ENCODE data around the gene TMC2. TPM values are rescaled to one million over a fixed set of nuclear protein-coding genes. Genes with fewer than 3 reads are reported as not detected.

Gene TMC2
- total RNA-seq, 1 donor: not detected

GRCh38 chr20:2596673-2597279, 60.4 kb downstream of the TMC2 start:
- Histone ChIP-seq H3K9me3 (ENCODE audit: low read depth, low read length) (no peaks in the 10 kb centered on the region), H3K4me3 (ENCODE audit: low read length) (no peak overlapping the region), H3K27me3 (ENCODE audit: insufficient read depth, low read length) (no peaks in the 10 kb centered on the region), H3K4me1 (ENCODE audit: insufficient read depth, low read length) (no peaks in the 10 kb centered on the region)

- Histone ChIP-seq H3K4me3 (ENCODE audit: low read length) (no peak overlapping the region), H3K9me3 (ENCODE audit: low read depth, low read length) (no peaks in the 10 kb centered on the region), H3K4me1 (ENCODE audit: insufficient read depth, low read length) (no peaks in the 10 kb centered on the region), H3K27me3 (ENCODE audit: insufficient read depth, low read length) (no peaks in the 10 kb centered on the region)
Observed at GRCh38 chr20:2599288-2600006, 63.1 kb downstream of the TMC2 start.

GRCh38 chr20:2602046-2602735, 65.8 kb downstream of the TMC2 start:
- Histone ChIP-seq H3K27me3 (ENCODE audit: insufficient read depth, low read length) (no peaks in the 10 kb centered on the region), H3K4me3 (ENCODE audit: low read length) (no peak overlapping the region), H3K4me1 (ENCODE audit: insufficient read depth, low read length) (no peaks in the 10 kb centered on the region), H3K9me3 (ENCODE audit: low read depth, low read length) (peaks cover 17% of the 10 kb centered on the region)

- no peaks in the 10 kb centered on the region for H3K4me1 ChIP-seq (ENCODE audit: insufficient read depth, low read length)
- H3K4me3 ChIP-seq (ENCODE audit: low read length): no peak overlapping the region
- peaks cover 20% of the 10 kb centered on the region for H3K9me3 ChIP-seq (ENCODE audit: low read depth, low read length)
- H3K27me3 ChIP-seq (ENCODE audit: insufficient read depth, low read length): no peaks in the 10 kb centered on the region
Observed at GRCh38 chr20:2602746-2603145, 66.4 kb downstream of the TMC2 start.

- H3K9me3 ChIP-seq (ENCODE audit: low read depth, low read length): peaks cover 20% of the 10 kb centered on the region
- no peak overlapping the region for H3K4me3 ChIP-seq (ENCODE audit: low read length)
- H3K4me1 ChIP-seq (ENCODE audit: insufficient read depth, low read length): no peaks in the 10 kb centered on the region
- no peaks in the 10 kb centered on the region for H3K27me3 ChIP-seq (ENCODE audit: insufficient read depth, low read length)
Observed at GRCh38 chr20:2603816-2604505, 67.6 kb downstream of the TMC2 start.

- Histone ChIP-seq H3K4me1 (ENCODE audit: insufficient read depth, low read length) (no peaks in the 10 kb centered on the region), H3K4me3 (ENCODE audit: low read length) (no peak overlapping the region), H3K27me3 (ENCODE audit: insufficient read depth, low read length) (no peaks in the 10 kb centered on the region), H3K9me3 (ENCODE audit: low read depth, low read length) (peaks cover 20% of the 10 kb centered on the region)
Observed at GRCh38 chr20:2604506-2604835, 68.1 kb downstream of the TMC2 start.

- peaks cover 20% of the 10 kb centered on the region for H3K9me3 ChIP-seq (ENCODE audit: low read depth, low read length)
- H3K4me1 ChIP-seq (ENCODE audit: insufficient read depth, low read length): no peaks in the 10 kb centered on the region
- H3K27me3 ChIP-seq (ENCODE audit: insufficient read depth, low read length): peaks cover 3% of the 10 kb centered on the region
- H3K4me3 ChIP-seq (ENCODE audit: low read length): no peak overlapping the region
Observed at GRCh38 chr20:2606507-2607006, 70.2 kb downstream of the TMC2 start.

GRCh38 chr20:2610326-2610725, 74.0 kb downstream of the TMC2 start:
- Histone ChIP-seq H3K4me3 (ENCODE audit: low read length) (no peak overlapping the region), H3K4me1 (ENCODE audit: insufficient read depth, low read length) (no peaks in the 10 kb centered on the region), H3K9me3 (ENCODE audit: low read depth, low read length) (peaks cover 20% of the 10 kb centered on the region), H3K27me3 (ENCODE audit: insufficient read depth, low read length) (peaks cover 10% of the 10 kb centered on the region)

GRCh38 chr20:2610941-2611720, 74.8 kb downstream of the TMC2 start:
- peaks cover 13% of the 10 kb centered on the region for H3K9me3 ChIP-seq (ENCODE audit: low read depth, low read length)
- H3K27me3 ChIP-seq (ENCODE audit: insufficient read depth, low read length): peaks cover 10% of the 10 kb centered on the region
- H3K4me3 ChIP-seq (ENCODE audit: low read length): no peak overlapping the region
- H3K4me1 ChIP-seq (ENCODE audit: insufficient read depth, low read length): no peaks in the 10 kb centered on the region

- peaks cover 4% of the 10 kb centered on the region for H3K9me3 ChIP-seq (ENCODE audit: low read depth, low read length)
- no peak overlapping the region for H3K4me3 ChIP-seq (ENCODE audit: low read length)
- no peaks in the 10 kb centered on the region for H3K4me1 ChIP-seq (ENCODE audit: insufficient read depth, low read length)
Observed at GRCh38 chr20:2612073-2612472, 75.7 kb downstream of the TMC2 start.

GRCh38 chr20:2616634-2617033, 80.3 kb downstream of the TMC2 start:
- peaks cover 10% of the 10 kb centered on the region for H3K27me3 ChIP-seq (ENCODE audit: insufficient read depth, low read length)
- no peak overlapping the region for H3K4me3 ChIP-seq (ENCODE audit: low read length)
- no peaks in the 10 kb centered on the region for H3K4me1 ChIP-seq (ENCODE audit: insufficient read depth, low read length)
- no peaks in the 10 kb centered on the region for H3K9me3 ChIP-seq (ENCODE audit: low read depth, low read length)

More at GRCh38 chr20:2612073-2612472, 75.7 kb downstream of the TMC2 start:
- H3K27me3 ChIP-seq (ENCODE audit: insufficient read depth, low read length): peaks cover 10% of the 10 kb centered on the region

- H3K4me1 ChIP-seq (ENCODE audit: insufficient read depth, low read length): no peaks in the 10 kb centered on the region
- H3K9me3 ChIP-seq (ENCODE audit: low read depth, low read length): no peaks in the 10 kb centered on the region
- H3K27me3 ChIP-seq (ENCODE audit: insufficient read depth, low read length): peaks cover 8% of the 10 kb centered on the region
- H3K4me3 ChIP-seq (ENCODE audit: low read length): no peak overlapping the region
Observed at GRCh38 chr20:2617099-2617714, 80.8 kb downstream of the TMC2 start.

- no peak overlapping the region for H3K4me3 ChIP-seq (ENCODE audit: low read length)
- peaks cover 5% of the 10 kb centered on the region for H3K27me3 ChIP-seq (ENCODE audit: insufficient read depth, low read length)
- no peaks in the 10 kb centered on the region for H3K4me1 ChIP-seq (ENCODE audit: insufficient read depth, low read length)
- no peaks in the 10 kb centered on the region for H3K9me3 ChIP-seq (ENCODE audit: low read depth, low read length)
Observed at GRCh38 chr20:2618815-2619214, 82.4 kb downstream of the TMC2 start.

GRCh38 chr20:2619337-2619736, 83.0 kb downstream of the TMC2 start:
- Histone ChIP-seq H3K27me3 (ENCODE audit: insufficient read depth, low read length) (peaks cover 4% of the 10 kb centered on the region), H3K4me1 (ENCODE audit: insufficient read depth, low read length) (no peaks in the 10 kb centered on the region), H3K9me3 (ENCODE audit: low read depth, low read length) (no peaks in the 10 kb centered on the region), H3K4me3 (ENCODE audit: low read length) (no peak overlapping the region)

Measured in mononuclear cell (primary cell).